Nephron progenitor cell (in vitro differentiated cells): ENCODE measurements around the gene CWC25.

Experiments
- DNase-seq: peaks from one replicate; pipeline ENCODE4 v3.0.0; 2021
- H3K27ac Mint-ChIP-seq: 2 replicates; pipeline ENCODE4 v1.8.0; 2021; ENCODE audit warnings: mild to moderate bottlenecking, moderate library complexity, mixed read lengths
- H3K27me3 Mint-ChIP-seq: 2 replicates; pipeline ENCODE4 v1.8.0; 2021; ENCODE audit warnings: mild to moderate bottlenecking, low read depth, mixed read lengths; ENCODE audit not compliant: poor library complexity
- H3K36me3 Mint-ChIP-seq: 2 replicates; pipeline ENCODE4 v1.8.0; 2021; ENCODE audit warnings: low read depth, mixed read lengths
- H3K4me1 Mint-ChIP-seq: 2 replicates; pipeline ENCODE4 v1.8.0; 2021; ENCODE audit warnings: mixed read lengths
- H3K4me3 Mint-ChIP-seq: 2 replicates; pipeline ENCODE4 v1.8.0; 2021; ENCODE audit warnings: mild to moderate bottlenecking, moderate library complexity, mixed read lengths
- H3K9me3 Mint-ChIP-seq: 2 replicates; pipeline ENCODE4 v1.8.0; 2021; ENCODE audit warnings: mild to moderate bottlenecking, moderate library complexity, mixed read lengths
- CTCF ChIP-seq: fragments of 200-600 bp; sonication (generic); IDR thresholded peaks from 2 replicates; pipeline ENCODE4 v1.5.0; 2021; ENCODE audit warnings: antibody characterized with exemption

The CWC25 gene

GRCh38 chr17:38848557-38848891, 23.4 kb upstream of the CWC25 start:
- H3K9me3 Mint-ChIP-seq = no peaks in the 10 kb centered on the region
- H3K4me1 Mint-ChIP-seq = peaks cover 35% of the 10 kb centered on the region
- no peak overlapping the region for H3K27ac Mint-ChIP-seq
- no peak overlapping the region for H3K4me3 Mint-ChIP-seq
- peaks cover 75% of the 10 kb centered on the region for H3K36me3 Mint-ChIP-seq
- no peak for TF ChIP-seq CTCF
- DNase-seq = no peak
- H3K27me3 Mint-ChIP-seq = no peaks in the 10 kb centered on the region

GRCh38 chr17:38844261-38844757, 19.2 kb upstream of the CWC25 start:
- TF ChIP-seq CTCF = no peak
- peaks cover 33% of the 10 kb centered on the region for H3K36me3 Mint-ChIP-seq
- H3K27me3 Mint-ChIP-seq = peaks cover 5% of the 10 kb centered on the region
- H3K4me1 Mint-ChIP-seq = no peaks in the 10 kb centered on the region
- H3K27ac Mint-ChIP-seq = peak overlapping the region; percentile 36
- H3K4me3 Mint-ChIP-seq = no peak overlapping the region
- no peaks in the 10 kb centered on the region for H3K9me3 Mint-ChIP-seq
- DNase-seq = no peak

- no peak for TF ChIP-seq CTCF
- H3K27me3 Mint-ChIP-seq = peaks cover 23% of the 10 kb centered on the region
- H3K27ac Mint-ChIP-seq = peak overlapping the region; percentile 100
- no peaks in the 10 kb centered on the region for H3K9me3 Mint-ChIP-seq
- peak overlapping the region; percentile 99 for H3K4me3 Mint-ChIP-seq
- H3K36me3 Mint-ChIP-seq = peaks cover 3% of the 10 kb centered on the region
- no peak for DNase-seq
- H3K4me1 Mint-ChIP-seq = peaks cover 31% of the 10 kb centered on the region
Measured at GRCh38 chr17:38825762-38826247, 684 bp upstream of the CWC25 start.

- no peak overlapping the region for H3K4me3 Mint-ChIP-seq
- H3K9me3 Mint-ChIP-seq = no peaks in the 10 kb centered on the region
- no peak overlapping the region for H3K27ac Mint-ChIP-seq
- no peaks in the 10 kb centered on the region for H3K27me3 Mint-ChIP-seq
- peaks cover 35% of the 10 kb centered on the region for H3K36me3 Mint-ChIP-seq
- TF ChIP-seq CTCF = no peak
- no peaks in the 10 kb centered on the region for H3K4me1 Mint-ChIP-seq
- no peak for DNase-seq
Measured at GRCh38 chr17:38815576-38816193, 9.4 kb downstream of the CWC25 start.

GRCh38 chr17:38809828-38810227, 15.3 kb downstream of the CWC25 start:
- no peak overlapping the region for H3K4me3 Mint-ChIP-seq
- no peak for DNase-seq
- H3K36me3 Mint-ChIP-seq = peaks cover 53% of the 10 kb centered on the region
- TF ChIP-seq CTCF = no peak
- no peaks in the 10 kb centered on the region for H3K4me1 Mint-ChIP-seq
- no peak overlapping the region for H3K27ac Mint-ChIP-seq
- no peaks in the 10 kb centered on the region for H3K27me3 Mint-ChIP-seq
- no peaks in the 10 kb centered on the region for H3K9me3 Mint-ChIP-seq

GRCh38 chr17:38800237-38800760, 24.8 kb downstream of the CWC25 start:
- H3K9me3 Mint-ChIP-seq = peaks cover 4% of the 10 kb centered on the region
- peaks cover 70% of the 10 kb centered on the region for H3K36me3 Mint-ChIP-seq
- H3K4me1 Mint-ChIP-seq = peaks cover 33% of the 10 kb centered on the region
- H3K27me3 Mint-ChIP-seq = peaks cover 3% of the 10 kb centered on the region
- H3K27ac Mint-ChIP-seq = peak overlapping the region; percentile 74
- peak overlapping the region; percentile 79 for H3K4me3 Mint-ChIP-seq
- no peak for TF ChIP-seq CTCF
- no peak for DNase-seq
